Mononuclear cell (primary cell): ENCODE measurements around the gene SPATA31C1. TPM values are rescaled to one million over a fixed set of nuclear protein-coding genes. Genes with fewer than 3 reads are reported as not detected.
"Not testable (repeated sequence)": the region's sequence is repeated elsewhere in the genome, so short reads cannot be mapped to it uniquely, and the experiment has no call there.

Source experiments
- H3K27me3 ChIP-seq: 2 replicates; pipeline ENCODE4 v1.6.0; 2011; ENCODE audit warnings: low read length, control low read depth; ENCODE audit not compliant: insufficient read depth
- H3K4me1 ChIP-seq: 2 replicates; pipeline ENCODE4 v1.5.1; 2011; ENCODE audit warnings: mild to moderate bottlenecking, low read length, control low read depth; ENCODE audit not compliant: insufficient read depth
- H3K4me3 ChIP-seq: 2 replicates; pipeline ENCODE4 v1.5.1; 2011; ENCODE audit warnings: mild to moderate bottlenecking, low read length, moderate library complexity
- H3K9me3 ChIP-seq: 2 replicates; pipeline ENCODE4 v1.5.1; 2011; ENCODE audit warnings: low read depth, mild to moderate bottlenecking, control low read depth, low read length
- total RNA-seq: library from RNA; depleted of rRNA; stranded (reverse); fragments of >200 nt; gene quantifications from one replicate; pipeline ENCODE4 v1.2.3, GENCODE V29; 2012

Gene SPATA31C1
- total RNA-seq, 1 donor: not detected

DNA sequence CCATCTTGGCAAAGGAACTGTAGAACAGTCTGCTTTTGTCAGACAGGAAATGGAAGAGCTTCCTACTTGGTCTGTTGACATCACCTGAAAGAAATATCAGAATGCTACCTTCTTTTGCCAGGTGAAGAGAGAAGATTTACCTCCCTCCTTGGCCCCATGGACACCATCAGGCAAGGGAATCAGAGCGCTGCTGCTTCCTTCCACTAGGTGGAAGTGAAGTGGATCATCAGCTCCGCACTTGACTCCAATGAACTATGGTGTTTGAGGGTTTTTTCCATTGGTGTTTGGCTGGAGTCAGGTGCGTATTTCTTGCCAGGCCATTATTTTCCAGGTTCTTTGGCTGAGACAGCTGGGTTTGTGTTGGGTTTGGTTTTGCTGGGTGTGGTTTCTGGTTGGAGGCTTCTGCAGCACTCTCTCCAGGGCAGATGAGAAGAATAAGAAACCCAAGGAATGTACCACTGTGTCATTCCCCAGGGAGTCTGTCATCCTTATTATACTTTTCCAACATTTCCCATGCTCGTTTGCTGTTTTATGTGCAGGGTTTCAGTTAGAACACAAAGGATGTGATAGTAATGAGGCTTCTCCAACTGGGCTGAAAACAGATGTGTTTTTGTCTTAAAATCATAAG, 22.6 kb upstream of the SPATA31C1 start:
- H3K4me1 ChIP-seq: no peaks in the 10 kb centered on the region
- H3K9me3 ChIP-seq: no peaks in the 10 kb centered on the region
- no peak overlapping the region for H3K4me3 ChIP-seq
- H3K27me3 ChIP-seq: peaks cover 4% of the 10 kb centered on the region

DNA sequence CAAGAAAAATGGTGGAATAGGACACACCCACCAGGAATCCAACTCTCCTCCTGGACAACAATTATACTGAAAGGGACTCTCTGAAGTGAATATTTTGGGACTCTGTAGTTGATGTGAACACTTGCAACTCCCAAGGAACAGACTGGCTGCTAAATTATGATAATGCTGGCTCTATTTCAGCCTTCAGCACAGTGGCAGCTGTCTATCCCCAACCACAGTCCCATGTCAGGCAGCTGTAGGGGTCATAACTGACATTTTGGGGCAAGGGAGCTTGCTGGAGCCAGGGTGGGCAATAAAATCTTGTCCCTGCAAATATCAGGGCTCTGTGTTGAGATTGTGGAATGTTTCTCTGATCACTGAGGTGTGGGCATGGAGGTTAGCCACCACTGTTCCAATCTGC, 20.9 kb upstream of the SPATA31C1 start:
- no peak overlapping the region for H3K4me3 ChIP-seq
- no peaks in the 10 kb centered on the region for H3K9me3 ChIP-seq
- H3K4me1 ChIP-seq: no peaks in the 10 kb centered on the region
- H3K27me3 ChIP-seq: peaks cover 8% of the 10 kb centered on the region

DNA sequence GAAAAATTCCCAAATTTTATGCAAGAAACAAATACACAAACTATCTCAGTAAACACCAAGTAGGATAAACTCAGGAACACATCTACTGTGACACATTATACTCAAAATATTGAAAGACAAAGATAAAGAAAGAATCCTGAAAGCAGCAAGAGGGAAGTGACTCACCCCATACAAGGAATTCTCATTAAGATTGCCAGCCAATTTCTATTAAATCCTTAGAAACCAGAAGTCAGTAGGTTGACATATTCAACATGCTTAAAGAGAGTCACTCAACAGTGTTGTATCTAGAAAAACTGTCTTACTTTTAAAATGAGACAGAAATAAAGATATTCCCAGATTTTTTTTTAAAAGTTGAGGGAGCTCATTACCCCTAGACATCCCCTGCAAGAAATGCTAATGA, 19.6 kb upstream of the SPATA31C1 start:
- no peak overlapping the region for H3K4me3 ChIP-seq

DNA sequence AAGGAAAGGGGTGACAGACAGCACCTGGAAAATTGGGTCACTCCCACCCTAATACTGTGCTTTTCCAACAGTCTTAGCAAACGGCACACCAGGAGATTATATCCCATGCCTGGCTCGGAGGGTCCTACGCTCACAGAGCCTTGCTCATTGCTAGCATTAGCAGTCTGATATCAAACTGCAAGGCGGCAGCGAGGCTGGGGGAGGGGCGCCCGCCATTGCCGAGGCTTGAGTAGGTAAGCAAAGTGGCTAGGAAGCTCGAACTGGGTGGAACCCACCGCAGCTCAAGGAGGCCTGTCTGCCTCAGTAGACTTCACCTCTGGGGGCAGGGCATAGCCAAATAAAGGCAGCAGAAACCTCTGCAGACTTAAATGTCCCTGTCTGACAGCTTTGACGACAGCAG, 15.4 kb upstream of the SPATA31C1 start:
- not testable (repeated sequence) for H3K4me1 ChIP-seq, H3K4me3 ChIP-seq, H3K27me3 ChIP-seq, H3K9me3 ChIP-seq

More for the DNA sequence above, 19.6 kb upstream of the SPATA31C1 start:
- Histone ChIP-seq H3K9me3 (no peaks in the 10 kb centered on the region), H3K27me3 (peaks cover 8% of the 10 kb centered on the region), H3K4me1 (no peaks in the 10 kb centered on the region)

DNA sequence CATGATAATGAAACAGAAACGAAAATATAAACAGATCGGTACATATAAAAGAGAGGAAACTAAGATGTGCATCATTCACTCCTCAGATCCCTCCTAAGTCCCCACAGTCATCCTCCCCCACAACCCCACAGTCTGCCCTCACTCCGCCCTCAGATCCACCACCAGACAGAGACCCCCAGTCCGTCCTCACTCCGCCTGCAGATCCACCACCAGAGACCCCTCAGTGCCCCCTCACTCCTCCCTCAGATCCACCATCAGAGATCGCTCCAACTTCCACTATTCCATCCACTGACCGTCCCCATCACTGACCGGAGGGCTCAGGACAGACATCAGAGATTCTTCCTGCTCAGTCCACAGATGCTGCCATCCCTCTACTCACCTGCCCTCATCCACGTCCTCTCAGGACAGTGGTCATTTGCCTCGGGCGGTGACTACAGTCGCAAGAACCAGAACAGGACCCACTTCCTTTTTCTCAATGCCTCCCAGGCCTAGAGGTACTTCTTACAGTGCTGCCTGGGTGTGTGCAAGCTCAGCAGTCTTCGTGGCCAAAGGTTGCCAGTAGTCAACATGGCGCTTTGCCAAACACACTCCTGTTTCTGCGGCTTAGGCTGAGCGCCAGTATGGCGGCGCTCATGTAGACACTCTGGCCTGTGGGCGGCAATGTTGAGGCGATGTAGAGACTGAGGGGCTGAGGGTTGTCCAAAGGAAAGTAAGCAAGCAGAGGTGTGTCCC, 8.3 kb upstream of the SPATA31C1 start:
- Histone ChIP-seq H3K9me3 (no peaks in the 10 kb centered on the region), H3K4me1 (no peaks in the 10 kb centered on the region), H3K4me3 (no peak overlapping the region), H3K27me3 (no peaks in the 10 kb centered on the region)

DNA sequence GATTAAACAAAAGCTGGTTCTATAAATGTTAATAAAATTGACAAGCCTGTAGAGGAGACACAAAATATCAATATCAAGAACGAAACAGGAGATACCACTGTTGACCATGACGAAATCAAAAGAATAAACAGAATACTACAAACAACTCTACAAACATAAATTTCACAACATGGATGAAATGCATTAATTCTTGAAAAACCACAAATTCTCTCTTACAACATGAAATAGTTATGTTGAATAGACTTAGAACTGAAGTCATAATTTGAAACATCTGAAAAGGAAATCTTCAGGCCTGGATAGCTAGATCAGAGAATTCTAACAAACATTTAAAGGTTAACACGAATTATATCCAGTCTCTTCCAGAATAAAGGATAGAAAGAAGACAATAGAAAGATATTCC, 6.9 kb upstream of the SPATA31C1 start:
- Histone ChIP-seq H3K4me3 (no peak overlapping the region), H3K9me3 (no peaks in the 10 kb centered on the region), H3K4me1 (no peaks in the 10 kb centered on the region), H3K27me3 (no peaks in the 10 kb centered on the region)

DNA sequence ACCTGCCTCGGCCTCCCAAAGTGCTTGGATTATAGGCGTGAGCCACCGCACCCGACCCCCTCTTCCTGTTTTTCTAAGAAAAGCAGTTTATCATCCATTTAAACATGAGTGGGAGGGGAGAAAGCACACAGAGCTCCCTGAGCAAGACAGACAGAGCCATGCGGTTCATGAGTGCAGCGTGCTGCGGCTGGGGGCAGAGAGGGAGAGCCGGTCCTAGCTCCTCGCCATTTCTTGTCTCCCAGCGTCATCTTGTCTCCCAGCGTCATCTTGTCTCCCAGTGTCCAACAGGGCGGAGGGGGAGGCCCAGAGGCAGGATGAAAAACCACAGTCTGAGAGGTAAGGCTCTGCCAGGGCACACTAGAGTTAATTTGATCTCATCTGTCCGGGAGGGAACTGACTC, 1.3 kb downstream of the SPATA31C1 start:
- not testable (repeated sequence) for H3K4me1 ChIP-seq, H3K9me3 ChIP-seq, H3K4me3 ChIP-seq, H3K27me3 ChIP-seq

DNA sequence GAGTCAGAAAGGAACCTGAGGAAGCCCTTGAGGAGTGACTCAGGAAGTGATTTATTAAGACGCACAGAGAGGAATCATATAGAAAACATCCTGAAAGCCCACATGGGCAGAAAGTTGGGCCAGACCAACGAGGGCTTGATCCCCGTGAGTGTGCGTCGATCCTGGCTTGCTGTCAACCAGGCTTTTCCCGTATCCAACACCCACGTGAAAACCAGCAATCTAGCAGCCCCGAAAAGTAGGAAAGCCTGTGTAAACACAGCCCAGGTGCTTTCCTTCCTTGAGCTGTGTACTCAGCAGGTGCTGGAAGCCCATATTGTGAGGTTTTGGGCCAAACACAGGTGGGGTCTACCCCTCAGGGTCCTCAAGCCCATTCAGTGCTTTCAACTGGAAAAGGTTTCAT, 3.8 kb downstream of the SPATA31C1 start:
- H3K9me3 ChIP-seq, H3K4me3 ChIP-seq, H3K27me3 ChIP-seq, H3K4me1 ChIP-seq: not testable (repeated sequence)

DNA sequence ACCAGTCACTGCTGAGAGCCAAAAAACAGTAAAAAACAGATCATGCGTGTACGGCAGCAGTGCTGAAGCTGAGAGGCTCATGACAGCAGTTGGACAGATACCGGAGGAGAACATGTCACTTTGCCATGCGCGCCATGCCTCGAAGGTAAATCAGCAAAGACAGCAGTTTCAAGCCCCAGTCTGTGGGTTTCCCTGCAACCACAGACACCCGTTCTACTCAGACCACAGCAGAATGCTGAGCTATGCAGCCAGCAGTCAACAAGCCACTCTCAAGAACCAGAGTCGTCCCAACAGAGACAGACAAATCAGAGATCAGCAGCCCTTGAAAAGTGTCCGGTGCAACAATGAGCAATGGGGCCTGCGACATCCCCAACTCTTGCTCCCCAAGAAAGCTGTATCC, 5.2 kb downstream of the SPATA31C1 start:
- H3K4me3 ChIP-seq, H3K9me3 ChIP-seq, H3K4me1 ChIP-seq, H3K27me3 ChIP-seq: not testable (repeated sequence)

DNA sequence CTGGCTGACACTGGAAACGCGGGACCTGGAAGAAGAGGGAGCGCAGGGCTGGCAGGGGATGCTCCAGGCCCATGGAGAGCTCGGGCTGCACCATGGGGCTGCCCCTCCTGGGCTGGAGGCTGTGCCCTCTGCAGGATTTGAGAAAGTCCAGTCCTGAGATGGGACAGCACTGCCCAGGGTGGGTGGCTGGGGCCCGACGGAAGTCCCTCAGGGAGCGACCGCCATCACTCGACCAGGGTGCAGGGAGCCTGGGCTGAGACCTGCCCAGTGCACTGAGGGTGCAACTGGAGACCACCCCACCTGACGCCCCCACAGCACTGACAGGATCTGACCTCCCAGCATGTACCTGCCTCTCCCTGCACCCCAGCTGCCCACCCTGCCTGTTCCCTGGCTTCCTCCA, 7.1 kb downstream of the SPATA31C1 start:
- H3K9me3 ChIP-seq, H3K4me1 ChIP-seq, H3K4me3 ChIP-seq, H3K27me3 ChIP-seq: not testable (repeated sequence)

DNA sequence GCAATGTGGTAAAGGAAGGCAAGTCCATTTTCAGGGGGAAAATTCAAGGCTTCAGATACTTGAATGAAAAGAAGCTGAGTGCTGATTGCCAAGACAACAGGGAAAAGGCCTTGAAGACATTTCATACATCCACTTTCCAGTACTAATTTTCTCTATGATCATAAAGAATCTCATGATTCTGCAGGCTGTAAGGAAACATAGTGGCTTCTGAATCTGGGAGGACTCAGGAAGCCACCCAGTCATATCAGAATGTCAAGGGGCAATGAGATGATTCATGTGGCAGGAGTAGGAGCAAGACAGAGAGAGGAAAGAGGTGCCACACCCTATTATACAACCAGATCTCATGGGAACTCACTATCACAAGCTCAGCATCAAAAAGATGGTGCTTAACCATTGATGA, 11.4 kb downstream of the SPATA31C1 start:
- not testable (repeated sequence) for H3K9me3 ChIP-seq, H3K4me1 ChIP-seq, H3K27me3 ChIP-seq, H3K4me3 ChIP-seq

DNA sequence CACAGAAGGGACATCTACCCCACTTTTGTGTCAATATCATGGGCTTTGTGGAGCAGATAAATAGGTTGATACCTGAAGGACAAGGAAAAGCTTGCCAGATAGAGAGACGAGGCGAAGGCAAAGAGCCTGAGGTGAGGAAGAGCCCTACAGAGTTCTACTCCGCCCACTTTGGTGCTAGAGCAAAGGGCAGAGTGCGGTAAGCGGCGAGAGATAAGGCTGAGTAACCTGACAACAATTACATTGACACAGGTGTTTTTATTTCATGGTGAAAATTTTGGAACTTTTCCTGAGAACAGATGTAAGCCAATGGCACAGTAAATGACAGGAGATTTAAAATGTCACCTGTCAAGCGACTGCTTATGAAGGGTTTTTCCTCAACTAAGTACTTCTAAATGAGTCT, 16.7 kb downstream of the SPATA31C1 start:
- not testable (repeated sequence) for H3K4me3 ChIP-seq, H3K9me3 ChIP-seq, H3K4me1 ChIP-seq, H3K27me3 ChIP-seq

DNA sequence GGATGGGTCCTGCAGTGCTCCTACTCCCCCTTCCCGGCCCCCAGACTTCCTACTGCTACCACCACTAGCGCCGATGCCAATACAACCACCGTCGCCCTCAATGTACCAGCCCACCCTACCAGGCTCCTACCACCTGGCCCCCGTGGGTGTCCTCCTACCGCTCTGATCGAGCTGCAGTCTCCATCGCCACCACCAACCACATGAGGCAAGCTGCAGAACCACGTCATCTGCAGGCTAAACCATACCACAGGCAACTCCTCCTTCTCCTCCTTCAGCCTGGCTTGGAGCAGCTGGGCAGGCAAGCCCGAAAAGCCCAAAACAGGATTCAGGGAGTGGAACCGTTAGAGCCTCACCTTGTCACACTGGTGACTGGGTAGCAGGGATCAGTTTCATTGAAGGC, 19.6 kb downstream of the SPATA31C1 start:
- H3K4me1 ChIP-seq, H3K4me3 ChIP-seq, H3K27me3 ChIP-seq, H3K9me3 ChIP-seq: not testable (repeated sequence)

DNA sequence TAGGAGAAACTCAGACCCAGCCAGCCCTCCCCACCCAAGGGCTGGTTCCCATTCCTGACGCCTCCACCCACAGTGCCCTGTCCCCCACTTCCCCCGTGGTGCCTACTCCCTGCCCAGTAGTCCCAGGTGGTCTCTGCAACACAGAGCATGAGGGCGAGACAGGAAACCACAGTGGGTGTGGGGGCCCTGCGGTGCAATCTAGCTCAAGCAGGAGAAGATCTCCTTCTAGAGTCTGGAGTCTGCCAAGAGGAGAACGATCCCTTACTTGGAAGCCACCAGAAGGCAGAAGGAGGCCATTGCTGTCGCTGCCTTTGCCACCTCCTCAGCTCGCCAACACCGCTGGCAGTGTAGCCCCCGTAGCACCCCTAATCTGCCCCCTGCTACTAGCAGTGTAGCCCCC, 20.2 kb downstream of the SPATA31C1 start:
- not testable (repeated sequence) for H3K27me3 ChIP-seq, H3K9me3 ChIP-seq, H3K4me3 ChIP-seq, H3K4me1 ChIP-seq

DNA sequence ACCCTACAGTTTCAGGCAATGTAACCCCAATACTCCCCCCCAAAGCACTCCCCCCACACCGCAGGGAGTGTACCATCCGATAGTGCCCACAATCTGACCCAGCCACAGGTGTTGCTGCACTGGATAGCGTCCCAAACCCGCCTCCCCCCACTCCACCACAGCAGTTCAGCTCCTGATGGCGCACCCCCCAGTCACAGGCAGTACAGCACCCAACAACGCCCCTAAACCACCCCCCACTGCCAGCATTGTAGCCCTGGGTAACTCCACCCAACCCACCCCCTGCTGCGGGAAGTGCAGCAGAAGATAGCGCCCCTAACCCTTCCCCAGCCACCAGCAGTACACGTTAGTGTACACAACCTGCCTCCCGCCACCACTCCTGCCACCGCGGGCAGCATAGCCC, 20.6 kb downstream of the SPATA31C1 start:
- H3K27me3 ChIP-seq, H3K9me3 ChIP-seq, H3K4me1 ChIP-seq, H3K4me3 ChIP-seq: not testable (repeated sequence)

DNA sequence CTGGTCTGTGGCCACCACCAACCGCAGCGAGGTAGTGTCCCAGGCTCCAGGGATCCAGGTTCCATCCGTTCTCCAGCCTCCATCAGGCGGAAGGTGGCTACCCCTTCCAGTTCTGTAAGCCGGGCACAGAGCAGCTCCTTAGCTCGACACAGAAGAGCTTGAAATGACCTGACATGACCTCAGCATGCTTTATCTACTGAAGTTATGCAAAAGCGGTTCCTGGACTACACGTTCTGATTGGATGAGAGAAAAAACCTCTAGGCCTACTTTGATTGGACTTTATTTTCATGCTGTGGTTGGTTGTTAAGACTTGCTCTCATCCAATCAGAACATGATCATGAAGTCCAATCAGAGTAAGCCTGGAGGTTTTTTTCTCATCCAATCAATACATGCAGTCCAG, 21.3 kb downstream of the SPATA31C1 start:
- H3K4me3 ChIP-seq, H3K4me1 ChIP-seq, H3K27me3 ChIP-seq, H3K9me3 ChIP-seq: not testable (repeated sequence)
